Measurements from ENCODE around the gene UBE2O.

GRCh38 chr17:76481071-76481655 is 28.2 kb upstream of the UBE2O start:
- TF ChIP-seq EGR1 (IDR thresholded peaks at IDR 0.05; ENCODE audit: low read depth in 2 of 2): no peak
- TF ChIP-seq, protein P1, sequence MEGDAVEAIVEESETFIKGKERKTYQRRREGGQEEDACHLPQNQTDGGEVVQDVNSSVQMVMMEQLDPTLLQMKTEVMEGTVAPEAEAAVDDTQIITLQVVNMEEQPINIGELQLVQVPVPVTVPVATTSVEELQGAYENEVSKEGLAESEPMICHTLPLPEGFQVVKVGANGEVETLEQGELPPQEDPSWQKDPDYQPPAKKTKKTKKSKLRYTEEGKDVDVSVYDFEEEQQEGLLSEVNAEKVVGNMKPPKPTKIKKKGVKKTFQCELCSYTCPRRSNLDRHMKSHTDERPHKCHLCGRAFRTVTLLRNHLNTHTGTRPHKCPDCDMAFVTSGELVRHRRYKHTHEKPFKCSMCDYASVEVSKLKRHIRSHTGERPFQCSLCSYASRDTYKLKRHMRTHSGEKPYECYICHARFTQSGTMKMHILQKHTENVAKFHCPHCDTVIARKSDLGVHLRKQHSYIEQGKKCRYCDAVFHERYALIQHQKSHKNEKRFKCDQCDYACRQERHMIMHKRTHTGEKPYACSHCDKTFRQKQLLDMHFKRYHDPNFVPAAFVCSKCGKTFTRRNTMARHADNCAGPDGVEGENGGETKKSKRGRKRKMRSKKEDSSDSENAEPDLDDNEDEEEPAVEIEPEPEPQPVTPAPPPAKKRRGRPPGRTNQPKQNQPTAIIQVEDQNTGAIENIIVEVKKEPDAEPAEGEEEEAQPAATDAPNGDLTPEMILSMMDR (IDR thresholded peaks at IDR 0.05; ENCODE audit: low read depth, low read length, missing input control): no peak
- TF ChIP-seq, protein P2, sequence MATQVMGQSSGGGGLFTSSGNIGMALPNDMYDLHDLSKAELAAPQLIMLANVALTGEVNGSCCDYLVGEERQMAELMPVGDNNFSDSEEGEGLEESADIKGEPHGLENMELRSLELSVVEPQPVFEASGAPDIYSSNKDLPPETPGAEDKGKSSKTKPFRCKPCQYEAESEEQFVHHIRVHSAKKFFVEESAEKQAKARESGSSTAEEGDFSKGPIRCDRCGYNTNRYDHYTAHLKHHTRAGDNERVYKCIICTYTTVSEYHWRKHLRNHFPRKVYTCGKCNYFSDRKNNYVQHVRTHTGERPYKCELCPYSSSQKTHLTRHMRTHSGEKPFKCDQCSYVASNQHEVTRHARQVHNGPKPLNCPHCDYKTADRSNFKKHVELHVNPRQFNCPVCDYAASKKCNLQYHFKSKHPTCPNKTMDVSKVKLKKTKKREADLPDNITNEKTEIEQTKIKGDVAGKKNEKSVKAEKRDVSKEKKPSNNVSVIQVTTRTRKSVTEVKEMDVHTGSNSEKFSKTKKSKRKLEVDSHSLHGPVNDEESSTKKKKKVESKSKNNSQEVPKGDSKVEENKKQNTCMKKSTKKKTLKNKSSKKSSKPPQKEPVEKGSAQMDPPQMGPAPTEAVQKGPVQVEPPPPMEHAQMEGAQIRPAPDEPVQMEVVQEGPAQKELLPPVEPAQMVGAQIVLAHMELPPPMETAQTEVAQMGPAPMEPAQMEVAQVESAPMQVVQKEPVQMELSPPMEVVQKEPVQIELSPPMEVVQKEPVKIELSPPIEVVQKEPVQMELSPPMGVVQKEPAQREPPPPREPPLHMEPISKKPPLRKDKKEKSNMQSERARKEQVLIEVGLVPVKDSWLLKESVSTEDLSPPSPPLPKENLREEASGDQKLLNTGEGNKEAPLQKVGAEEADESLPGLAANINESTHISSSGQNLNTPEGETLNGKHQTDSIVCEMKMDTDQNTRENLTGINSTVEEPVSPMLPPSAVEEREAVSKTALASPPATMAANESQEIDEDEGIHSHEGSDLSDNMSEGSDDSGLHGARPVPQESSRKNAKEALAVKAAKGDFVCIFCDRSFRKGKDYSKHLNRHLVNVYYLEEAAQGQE (IDR thresholded peaks at IDR 0.05): no peak
- no peak for TF ChIP-seq TAF1 (conservative IDR thresholded peaks at IDR 0.05)
- TF ChIP-seq SP1 (IDR thresholded peaks at IDR 0.05): no peak

Measured in liver (tissue), 3 donors.